GM06990 (cell line): Measurements from ENCODE around the gene OTOP2.

ENCODE experiments used
- DNase-seq: peaks from one replicate; pipeline ENCODE4 v3.0.0-alpha.2; 2011; ENCODE audit not compliant: insufficient read length; ENCODE audit errors: extremely low read depth
- H3K27me3 ChIP-seq: replicated peaks from 2 replicates; pipeline ENCODE4 v1.6.0; 2011; ENCODE audit warnings: low read length; ENCODE audit not compliant: control insufficient read depth, insufficient read depth
- H3K36me3 ChIP-seq: 2 replicates; pipeline ENCODE4 v1.5.1; 2011; ENCODE audit warnings: low read length; ENCODE audit not compliant: control insufficient read depth, insufficient read depth
- H3K4me3 ChIP-seq: replicated peaks from 2 replicates; pipeline ENCODE4 v1.5.1; 2011; ENCODE audit warnings: low read depth, mild to moderate bottlenecking, control low read depth, low read length
- CTCF ChIP-seq: IDR thresholded peaks from 2 replicates; pipeline ENCODE4 v1.5.1; 2011; ENCODE audit warnings: low read length, control low read depth, mild to moderate bottlenecking, inconsistent platforms; ENCODE audit not compliant: insufficient read depth, poor library complexity, severe bottlenecking

The OTOP2 gene

GRCh38 chr17:74921026-74921681 is 2.9 kb upstream of the OTOP2 start:
- Histone ChIP-seq H3K4me3 (no peak overlapping the region), H3K27me3 (no peaks in the 10 kb centered on the region; the same call in 1 of the 2 replicates), H3K36me3 (no peaks in the 10 kb centered on the region)
- DNase-seq = no peak
- TF ChIP-seq CTCF = no peak

GRCh38 chr17:74921769-74922168 is 2.3 kb upstream of the OTOP2 start:
- Histone ChIP-seq H3K36me3 (no peaks in the 10 kb centered on the region), H3K27me3 (no peaks in the 10 kb centered on the region; the same call in 1 of the 2 replicates), H3K4me3 (no peak overlapping the region)
- no peak for DNase-seq
- TF ChIP-seq CTCF = no peak

- no peak for DNase-seq
- no peak for TF ChIP-seq CTCF
- Histone ChIP-seq H3K36me3 (no peaks in the 10 kb centered on the region), H3K4me3 (no peak overlapping the region), H3K27me3 (no peaks in the 10 kb centered on the region; the same call in 1 of the 2 replicates)
Observed at GRCh38 chr17:74922172-74922571, 1.9 kb upstream of the OTOP2 start.

- no peak for TF ChIP-seq CTCF
- H3K36me3 ChIP-seq = no peaks in the 10 kb centered on the region
- no peak for DNase-seq
- H3K4me3 ChIP-seq = peak within 1 kb of the TSS; percentile 39
- H3K27me3 ChIP-seq = no peaks in the 10 kb centered on the region; the same call in 1 of the 2 replicates
Observed at GRCh38 chr17:74922694-74923537, 1.2 kb upstream of the OTOP2 start, which contains the start of gene USH1G. TSS of gene USH1G (minus strand) at chr17:74923255. CDS start at chr17:74923073, 182 bp downstream.

GRCh38 chr17:74923538-74924249 is 379 bp upstream of the OTOP2 start:
- peak overlapping the region; percentile 39 for H3K4me3 ChIP-seq
- DNase-seq = peak; percentile 54
- no peaks in the 10 kb centered on the region for H3K36me3 ChIP-seq
- TF ChIP-seq CTCF = peak; percentile 83
- no peaks in the 10 kb centered on the region; the same call in 1 of the 2 replicates for H3K27me3 ChIP-seq
